Measurements from ENCODE around the gene ARHGAP24. TPM values are rescaled to one million over a fixed set of nuclear protein-coding genes. Genes with fewer than 3 reads are reported as not detected.

The ARHGAP24 gene
- total RNA-seq, 4 donors from 2014 or later, result 12.1 to 60.8 (median 18.9) TPM

- Histone ChIP-seq H3K27ac (no peak overlapping the region), H3K27me3 (no peaks in the 10 kb centered on the region), H3K4me1 (no peaks in the 10 kb centered on the region), H3K9me3 (no peaks in the 10 kb centered on the region), H3K4me3 (no peak overlapping the region), H3K36me3 (no peaks in the 10 kb centered on the region)
- TF ChIP-seq POLR2A (IDR thresholded peaks at IDR 0.05) (no peak), CTCF (IDR thresholded peaks at IDR 0.05) (no peak)
- DNase-seq, result no peak
- intact Hi-C loops (cut with DNase I; ENCODE audit: low total_unique reads), result no loop called here
Measured at GRCh38 chr4:85639946-85640345, 165.0 kb downstream of the ARHGAP24 start.

GRCh38 chr4:85642356-85643100, 167.6 kb downstream of the ARHGAP24 start:
- intact Hi-C loops (cut with DNase I; ENCODE audit: low total_unique reads), result no loop called here
- TF ChIP-seq CTCF (IDR thresholded peaks at IDR 0.05) (no peak), POLR2A (IDR thresholded peaks at IDR 0.05) (no peak)
- DNase-seq, result no peak
- no peaks in the 10 kb centered on the region for H3K27me3 ChIP-seq
- no peaks in the 10 kb centered on the region for H3K4me1 ChIP-seq
- H3K4me3 ChIP-seq, result no peak overlapping the region
- no peaks in the 10 kb centered on the region for H3K36me3 ChIP-seq
- no peaks in the 10 kb centered on the region for H3K9me3 ChIP-seq
- no peak overlapping the region for H3K27ac ChIP-seq

- Histone ChIP-seq H3K27me3 (no peaks in the 10 kb centered on the region), H3K4me3 (no peak overlapping the region), H3K9me3 (no peaks in the 10 kb centered on the region), H3K4me1 (no peaks in the 10 kb centered on the region), H3K27ac (no peak overlapping the region), H3K36me3 (no peaks in the 10 kb centered on the region)
- TF ChIP-seq CTCF (IDR thresholded peaks at IDR 0.05), result no peak
- no peak for TF ChIP-seq POLR2A (IDR thresholded peaks at IDR 0.05)
- no peak for DNase-seq
- intact Hi-C loops (cut with DNase I; ENCODE audit: low total_unique reads), result no loop called here
Measured at GRCh38 chr4:85644061-85644460, 169.1 kb downstream of the ARHGAP24 start.

- intact Hi-C loops (cut with DNase I; ENCODE audit: low total_unique reads), result no loop called here
- DNase-seq, result no peak
Measured at GRCh38 chr4:85650908-85651307, 176.0 kb downstream of the ARHGAP24 start.

More at GRCh38 chr4:85650908-85651307, 176.0 kb downstream of the ARHGAP24 start:
- Histone ChIP-seq H3K27ac (no peak overlapping the region), H3K36me3 (no peaks in the 10 kb centered on the region), H3K9me3 (no peaks in the 10 kb centered on the region), H3K27me3 (no peaks in the 10 kb centered on the region), H3K4me3 (no peak overlapping the region), H3K4me1 (no peaks in the 10 kb centered on the region)
- TF ChIP-seq POLR2A (IDR thresholded peaks at IDR 0.05) (no peak), CTCF (IDR thresholded peaks at IDR 0.05) (no peak)
